ENCODE measurements around the gene ERP44.

GRCh38 chr9:100070104-100071041 is 28.4 kb downstream of the ERP44 start:
- TF ChIP-seq CTCF (optimal IDR thresholded peaks at IDR 0.05 in 1 of 3, IDR thresholded peaks at IDR 0.05 in 1 of 3, conservative IDR thresholded peaks at IDR 0.05 in 1 of 3; ENCODE audit: extremely low read depth in 1 of 3, insufficient read depth in 2 of 3, low read length in 3 of 3) = no peak
- no peak for TF ChIP-seq EZH2 (IDR thresholded peaks at IDR 0.05; ENCODE audit: low read length)
